Gastroesophageal sphincter (tissue), 4 donors: Measurements from ENCODE around the gene HECTD4. TPM values are rescaled to one million over a fixed set of nuclear protein-coding genes. Genes with fewer than 3 reads are reported as not detected.

Experiments
- ATAC-seq: fragments of 150-250 bp; one replicate; pipeline ENCODE4 v1.9.1; 2016; ENCODE audit warnings: mild to moderate bottlenecking, moderate library complexity
- H3K27ac ChIP-seq, 4 donors: fragments of 200-600 bp; sonication (generic) in 3 of 4; 1 replicate in 3 of 4; 2 replicates in 1 of 4; pipeline ENCODE4 v1.5.1; 2016 to 2019
- H3K27me3 ChIP-seq: fragments of 200-600 bp; sonication (generic); one replicate; pipeline ENCODE4 v1.5.1; 2019
- H3K36me3 ChIP-seq, 2 donors: fragments of 200-600 bp; sonication (generic); one replicate each; pipeline ENCODE4 v1.5.1; 2019; ENCODE audit warnings: control low read depth in 1 of 2
- H3K4me1 ChIP-seq, 3 donors: fragments of 200-600 bp; sonication (generic); 1 replicate in 2 of 3; 2 replicates in 1 of 3; pipeline ENCODE4 v1.5.1; 2016 to 2019; ENCODE audit warnings: control low read depth in 2 of 3
- H3K4me3 ChIP-seq, 2 donors: fragments of 200-600 bp; sonication (generic); one replicate each; pipeline ENCODE4 v1.5.1; 2019; ENCODE audit warnings: mild to moderate bottlenecking in 1 of 2, moderate library complexity in 1 of 2
- H3K9me3 ChIP-seq, 3 donors: fragments of 200-600 bp; sonication (generic); one replicate each; pipeline ENCODE4 v1.5.1; 2017 to 2019; ENCODE audit warnings: control low read depth in 2 of 3
- EP300 ChIP-seq: sonication (generic); formaldehyde crosslinking; IDR thresholded peaks from one replicate; pipeline ENCODE4 v1.6.1; 2017; ENCODE audit warnings: antibody characterized with exemption, mild to moderate bottlenecking
- POLR2A ChIP-seq, 2 donors: fragments of 450-650 bp; IDR thresholded peaks; one replicate each; pipeline ENCODE4 v1.6.1; 2017; ENCODE audit warnings: antibody characterized with exemption in 2 of 2, mild to moderate bottlenecking in 2 of 2, moderate library complexity in 1 of 2
- POLR2AphosphoS5 ChIP-seq: sonication (generic); formaldehyde crosslinking; IDR thresholded peaks from one replicate; pipeline ENCODE4 v1.6.1; 2017; ENCODE audit warnings: antibody characterized with exemption
- WGBS, 2 donors: methylation state at CpG; one replicate each; pipeline ENCODE4 v1.1.5; 2018; ENCODE audit warnings: low coverage in 1 of 2; 5-methylcytosine and 5-hydroxymethylcytosine counted together
- total RNA-seq, 4 donors: library from RNA; depleted of rRNA; stranded (reverse); fragments of >200 nt; gene quantifications; one replicate each; pipeline ENCODE4 v1.1.0, GENCODE V29; 2016
- TF ChIP-seq, protein P1 (sequence below), 4 experiments: fragments of 200-600 bp in 2 of 4; fragments of 450-650 bp in 2 of 4; sonication (generic) in 1 of 4; IDR thresholded peaks; one replicate each; pipeline ENCODE4 v1.5.1; 2017 to 2019; ENCODE audit warnings: antibody characterized with exemption in 4 of 4, mild to moderate bottlenecking in 2 of 4, moderate library complexity in 2 of 4

HECTD4 gene
- total RNA-seq, 4 donors from 2014 or later, result 23.1 to 56.8 (median 42.3) TPM

DNA sequence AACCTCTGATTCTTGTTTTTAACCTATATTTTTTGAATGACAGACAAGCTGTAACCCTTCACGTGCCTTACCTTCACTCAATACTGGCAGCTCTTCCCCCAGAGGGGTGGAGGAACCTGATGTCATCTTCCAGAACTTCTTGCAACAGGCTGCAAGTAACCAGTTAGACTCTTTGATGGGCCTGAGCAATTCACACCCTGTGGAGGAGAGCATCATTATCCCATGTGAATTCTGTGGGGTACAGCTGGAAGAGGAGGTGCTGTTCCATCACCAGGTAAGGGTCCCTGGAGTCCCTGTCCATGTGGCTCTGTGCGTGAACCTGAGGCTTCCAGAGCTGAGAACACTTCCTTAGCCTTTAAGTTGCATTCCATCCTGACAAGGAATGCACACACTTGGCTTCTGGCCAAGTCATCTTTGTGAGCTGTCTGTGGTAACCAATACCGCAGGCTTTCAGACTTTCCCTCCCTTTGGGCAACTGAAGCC, 234.2 kb downstream of the HECTD4 start:
- Histone ChIP-seq H3K27me3 (no peaks in the 10 kb centered on the region), H3K27ac (no peak overlapping the region), H3K4me3 (no peak overlapping the region), H3K9me3 (no peaks in the 10 kb centered on the region), H3K4me1 (no peaks in the 10 kb centered on the region), H3K36me3 (peaks cover 0 to 99% of the 10 kb centered on the region in 2 donors)
- 20 to 71% methylated on average over 1 to 2 of the region's 3 CpGs for WGBS, 2 donors
- no peak for ATAC-seq
- TF ChIP-seq POLR2A (IDR thresholded peaks at IDR 0.05) (no peak), POLR2AphosphoS5 (no peak), EP300 (no peak)
- TF ChIP-seq, protein P1, sequence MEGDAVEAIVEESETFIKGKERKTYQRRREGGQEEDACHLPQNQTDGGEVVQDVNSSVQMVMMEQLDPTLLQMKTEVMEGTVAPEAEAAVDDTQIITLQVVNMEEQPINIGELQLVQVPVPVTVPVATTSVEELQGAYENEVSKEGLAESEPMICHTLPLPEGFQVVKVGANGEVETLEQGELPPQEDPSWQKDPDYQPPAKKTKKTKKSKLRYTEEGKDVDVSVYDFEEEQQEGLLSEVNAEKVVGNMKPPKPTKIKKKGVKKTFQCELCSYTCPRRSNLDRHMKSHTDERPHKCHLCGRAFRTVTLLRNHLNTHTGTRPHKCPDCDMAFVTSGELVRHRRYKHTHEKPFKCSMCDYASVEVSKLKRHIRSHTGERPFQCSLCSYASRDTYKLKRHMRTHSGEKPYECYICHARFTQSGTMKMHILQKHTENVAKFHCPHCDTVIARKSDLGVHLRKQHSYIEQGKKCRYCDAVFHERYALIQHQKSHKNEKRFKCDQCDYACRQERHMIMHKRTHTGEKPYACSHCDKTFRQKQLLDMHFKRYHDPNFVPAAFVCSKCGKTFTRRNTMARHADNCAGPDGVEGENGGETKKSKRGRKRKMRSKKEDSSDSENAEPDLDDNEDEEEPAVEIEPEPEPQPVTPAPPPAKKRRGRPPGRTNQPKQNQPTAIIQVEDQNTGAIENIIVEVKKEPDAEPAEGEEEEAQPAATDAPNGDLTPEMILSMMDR (IDR thresholded peaks at IDR 0.05), result no peak

DNA sequence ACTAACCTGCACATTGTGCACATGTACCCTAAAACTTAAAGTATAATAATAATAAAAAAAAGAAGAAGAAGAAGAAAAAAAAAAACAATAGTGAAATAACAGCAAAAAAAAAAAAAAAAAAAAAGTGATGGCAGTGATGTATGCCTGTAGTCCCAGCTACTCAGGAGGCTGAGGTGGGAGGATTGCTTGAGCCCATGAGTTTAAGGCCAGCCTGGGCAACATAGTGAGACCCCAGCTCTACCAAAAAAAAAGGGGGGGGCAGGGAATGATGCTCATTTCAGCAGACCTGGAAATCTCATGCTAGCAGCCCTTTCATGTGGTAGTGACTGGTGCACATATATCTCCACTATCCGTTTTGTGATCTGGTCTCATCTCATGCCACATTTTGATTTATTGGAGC, 236.1 kb downstream of the HECTD4 start:
- H3K27me3 ChIP-seq, result no peaks in the 10 kb centered on the region
- 75% methylated on average over 1 of the region's 1 CpG; no CpG with 5 or more reads in 1 of the 2 donors for WGBS, 2 donors
- H3K36me3 ChIP-seq, result peaks cover 0 to 99% of the 10 kb centered on the region in 2 donors
- ATAC-seq, result no peak
- H3K4me1 ChIP-seq, result no peaks in the 10 kb centered on the region
- no peak for TF ChIP-seq EP300
- TF ChIP-seq POLR2A (IDR thresholded peaks at IDR 0.05), result no peak
- no peak for TF ChIP-seq POLR2AphosphoS5
- TF ChIP-seq, protein P1 (IDR thresholded peaks at IDR 0.05), result no peak
- no peak overlapping the region for H3K4me3 ChIP-seq
- H3K9me3 ChIP-seq, result no peaks in the 10 kb centered on the region
- H3K27ac ChIP-seq, result no peak overlapping the region

DNA sequence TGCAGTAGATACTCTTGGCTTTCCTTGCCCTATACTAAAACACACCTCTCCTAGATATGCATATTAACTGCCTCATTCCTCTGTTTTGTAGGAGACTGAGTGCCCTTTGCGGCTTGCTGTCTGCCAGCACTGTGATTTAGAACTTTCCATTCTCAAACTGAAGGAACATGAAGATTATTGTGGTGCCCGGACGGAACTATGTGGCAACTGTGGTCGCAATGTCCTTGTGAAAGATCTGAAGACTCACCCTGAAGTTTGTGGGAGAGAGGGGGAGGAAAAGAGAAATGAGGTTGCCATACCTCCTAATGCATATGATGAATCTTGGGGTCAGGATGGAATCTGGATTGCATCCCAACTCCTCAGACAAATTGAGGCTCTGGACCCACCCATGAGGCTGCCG, 241.5 kb downstream of the HECTD4 start:
- no peak for ATAC-seq
- 86 to 92% methylated on average over 1 to 4 of the region's 5 CpGs for WGBS, 2 donors
- peaks cover 0 to 100% of the 10 kb centered on the region in 2 donors for H3K36me3 ChIP-seq
- no peak overlapping the region for H3K4me3 ChIP-seq
- no peak overlapping the region for H3K27ac ChIP-seq
- TF ChIP-seq EP300, result no peak
- no peak for TF ChIP-seq POLR2AphosphoS5
- TF ChIP-seq, protein P1 (IDR thresholded peaks at IDR 0.05), result no peak
- TF ChIP-seq POLR2A (IDR thresholded peaks at IDR 0.05), result no peak
- H3K27me3 ChIP-seq, result no peaks in the 10 kb centered on the region
- no peaks in the 10 kb centered on the region for H3K9me3 ChIP-seq
- H3K4me1 ChIP-seq, result no peaks in the 10 kb centered on the region

DNA sequence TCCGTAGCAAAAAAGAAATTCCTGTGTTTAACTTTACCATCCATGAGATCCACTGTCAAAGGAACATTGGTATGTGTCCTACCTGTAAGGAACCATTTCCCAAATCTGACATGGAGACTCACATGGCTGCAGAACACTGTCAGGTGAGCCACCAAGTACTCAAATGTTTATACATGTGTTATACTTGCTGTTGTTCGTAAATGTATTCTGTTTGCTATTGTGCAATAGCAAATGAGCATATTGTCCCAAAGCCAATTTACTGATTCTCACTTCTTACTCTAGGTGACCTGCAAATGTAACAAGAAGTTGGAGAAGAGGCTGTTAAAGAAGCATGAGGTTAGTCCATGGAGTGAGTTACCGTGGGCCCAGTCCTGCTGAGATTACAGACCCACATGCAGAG, 247.5 kb downstream of the HECTD4 start:
- TF ChIP-seq POLR2AphosphoS5 (no peak), POLR2A (IDR thresholded peaks at IDR 0.05) (no peak), EP300 (no peak)
- TF ChIP-seq, protein P1 (IDR thresholded peaks at IDR 0.05), result no peak
- 89 to 96% methylated on average over 2 to 3 of the region's 3 CpGs for WGBS, 2 donors
- Histone ChIP-seq H3K9me3 (no peaks in the 10 kb centered on the region), H3K4me1 (peaks cover 0 to 27% (median 14%) of the 10 kb centered on the region in 3 donors), H3K4me3 (no peak overlapping the region), H3K27me3 (no peaks in the 10 kb centered on the region), H3K36me3 (peaks cover 2 to 65% of the 10 kb centered on the region in 2 donors), H3K27ac (no peak overlapping the region)
- ATAC-seq, result no peak

DNA sequence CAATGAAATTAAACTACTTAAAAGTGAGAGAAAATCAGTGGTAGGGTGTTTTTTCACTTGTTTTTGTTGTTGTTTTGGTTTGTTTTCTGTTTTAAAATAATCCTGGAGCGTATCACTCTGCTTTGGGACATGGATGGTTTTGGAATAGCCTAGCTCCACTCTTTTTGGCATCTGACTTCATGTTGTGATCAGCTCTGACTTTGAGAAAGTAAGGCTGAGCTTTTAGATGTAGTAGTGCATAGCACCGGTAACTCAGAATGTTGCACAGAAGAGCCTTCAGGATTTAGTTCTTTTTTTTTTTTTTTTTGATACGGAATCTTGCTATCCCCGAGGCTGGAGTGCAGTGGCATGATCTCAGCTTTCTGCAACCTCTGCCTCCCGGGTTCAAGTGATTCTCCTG, 248.8 kb downstream of the HECTD4 start:
- TF ChIP-seq POLR2AphosphoS5, result no peak
- no peak for TF ChIP-seq POLR2A (IDR thresholded peaks at IDR 0.05)
- TF ChIP-seq EP300, result no peak
- TF ChIP-seq, protein P1 (IDR thresholded peaks at IDR 0.05), result no peak
- H3K36me3 ChIP-seq, result peaks cover 2 to 52% of the 10 kb centered on the region in 2 donors
- 79 to 94% methylated on average over 2 to 3 of the region's 5 CpGs for WGBS, 2 donors
- no peak overlapping the region for H3K4me3 ChIP-seq
- no peak for ATAC-seq
- no peaks in the 10 kb centered on the region for H3K9me3 ChIP-seq
- no peak overlapping the region for H3K27ac ChIP-seq
- no peaks in the 10 kb centered on the region for H3K27me3 ChIP-seq
- H3K4me1 ChIP-seq, result peaks cover 0 to 40% (median 16%) of the 10 kb centered on the region in 3 donors
